Ovary (tissue), 9 donors: ENCODE results near the gene TEKT3. TPM values are rescaled to one million over a fixed set of nuclear protein-coding genes. Genes with fewer than 3 reads are reported as not detected.

ENCODE experiments used
- DNase-seq, 5 donors: peaks; one replicate each; pipeline ENCODE4 v3.0.0-alpha.2; 2019 to 2020
- H3K27ac ChIP-seq, 2 donors: fragments of 200-600 bp; one replicate each; pipeline versions ENCODE4 v1.5.1 to v1.8.0; 2019 to 2022
- H3K27me3 ChIP-seq: fragments of 200-600 bp; one replicate; pipeline ENCODE4 v1.8.0; 2022
- H3K36me3 ChIP-seq: fragments of 200-600 bp; sonication (generic); one replicate; pipeline ENCODE4 v1.5.1; 2019
- H3K4me1 ChIP-seq: one replicate; pipeline ENCODE4 v1.8.1; 2013; ENCODE audit warnings: mild to moderate bottlenecking, moderate library complexity; ENCODE audit not compliant: insufficient read depth
- H3K4me3 ChIP-seq: fragments of 200-600 bp; sonication (generic); one replicate; pipeline ENCODE4 v1.5.1; 2017
- H3K9me3 ChIP-seq, 2 donors: fragments of 200-600 bp in 1 of 2; sonication (generic) in 1 of 2; one replicate each; pipeline versions ENCODE4 v1.5.1 to v1.8.1; 2013 to 2019; ENCODE audit warnings: mild to moderate bottlenecking in 1 of 2, moderate library complexity in 1 of 2
- CTCF ChIP-seq, 3 donors: fragments of 450-650 bp in 2 of 3; fragments of 200-600 bp in 1 of 3; IDR thresholded peaks; one replicate each; pipeline versions ENCODE4 v1.5.1 to v1.8.0; 2016 to 2022; ENCODE audit warnings: antibody characterized with exemption in 3 of 3, mild to moderate bottlenecking in 1 of 3
- EP300 ChIP-seq: sonication (generic); formaldehyde crosslinking; IDR thresholded peaks from one replicate; pipeline ENCODE4 v1.6.1; 2017; ENCODE audit warnings: antibody characterized with exemption
- POLR2A ChIP-seq: fragments of 450-650 bp; IDR thresholded peaks from one replicate; pipeline ENCODE4 v1.6.1; 2017; ENCODE audit warnings: antibody characterized with exemption, mild to moderate bottlenecking, moderate library complexity
- WGBS, 3 donors: extraction: QIAGEN DNeasy Blood & Tissue Kit in 1 of 3; methylation state at CpG; one replicate each; pipeline versions ENCODE4 v1.1.5 to v1.1.7; 2013 to 2017; 5-methylcytosine and 5-hydroxymethylcytosine counted together
- intact Hi-C, 4 donors: fragments of 100-400 bp; cut with DNase I; formaldehyde crosslinking; loops; one replicate each; pipeline versions ENCODE4 v1.11.0 to v1.15.1; 2022 to 2023
- polyA plus RNA-seq, 2 donors: library from polyadenylated mRNA; stranded (reverse); fragments of 200-250 nt in 1 of 2; fragments of 350-450 nt in 1 of 2; fragmentation: Illumina TruSeq in 1 of 2; extraction: RNeasy Lipid Tissue Mini Kit (QIAGEN cat#74804) in 1 of 2; gene quantifications; one replicate each; pipeline ENCODE4 v1.2.3, GENCODE V29; 2013 to 2014
- total RNA-seq, 7 donors: library from RNA; depleted of rRNA in 2 of 7; stranded (reverse); fragments of >200 nt in 2 of 7; fragmentation: NEBNext Ultra II Directional in 3 of 7; extraction: Animal tissue kit (Norgen Biotek cat#: 25700) in 3 of 7; gene quantifications; one replicate each; pipeline versions ENCODE4 v1.1.0 to v1.2.4, GENCODE V29; 2016 to 2023
- donor health status: DM: no; HTN: no; CAD: no; lungs with moderate emphysema.
- donor health status: DM: no; HTN: no; CAD: no.
- donor health status: Bipolar disorder and iron deficiency.
- donor health status: DM: yes; HTN: yes; CAD: no.
- donor health status: DM: no; HTN: no; CAD: no.
- donor health status: DM: yes; HTN: yes; CAD: no.

The TEKT3 gene
- total and polyA plus RNA-seq, 9 donors: 0.72 to 4.0 (median 1.6) TPM

GRCh38 chr17:15350777-15351477 lies 9.5 kb upstream of the TEKT3 start:
- Histone ChIP-seq H3K27me3 (no peaks in the 10 kb centered on the region), H3K27ac (no peak overlapping the region), H3K4me1 (peaks cover 6% of the 10 kb centered on the region), H3K9me3 (no peaks in the 10 kb centered on the region), H3K36me3 (no peaks in the 10 kb centered on the region), H3K4me3 (no peak overlapping the region)
- no peak for DNase-seq
- intact Hi-C loops: no loop called here
- 12 to 17% (median 12%) methylated on average over 10 of the region's 10 CpGs for WGBS, 3 donors
- TF ChIP-seq CTCF (IDR thresholded peaks at IDR 0.05) (no peak), POLR2A (no peak), EP300 (no peak)

- Histone ChIP-seq H3K4me3 (no peak overlapping the region), H3K27ac (no peak overlapping the region), H3K9me3 (no peaks in the 10 kb centered on the region), H3K4me1 (peaks cover 6% of the 10 kb centered on the region), H3K27me3 (no peaks in the 10 kb centered on the region), H3K36me3 (no peaks in the 10 kb centered on the region)
- TF ChIP-seq POLR2A (no peak), EP300 (no peak), CTCF (IDR thresholded peaks at IDR 0.05) (no peak)
- no peak for DNase-seq
- intact Hi-C loops: no loop called here
- 49 to 69% (median 63%) methylated on average over 2 of the region's 2 CpGs for WGBS, 3 donors
Observed at GRCh38 chr17:15349119-15349518, 7.7 kb upstream of the TEKT3 start.

- H3K4me3 ChIP-seq: no peak overlapping the region
- no peak for DNase-seq
- 50 to 56% (median 52%) methylated on average over 4 of the region's 4 CpGs for WGBS, 3 donors
- H3K27me3 ChIP-seq: no peaks in the 10 kb centered on the region
- H3K27ac ChIP-seq: no peak overlapping the region
- no peaks in the 10 kb centered on the region for H3K9me3 ChIP-seq
- intact Hi-C loops: no loop called here
- no peak for TF ChIP-seq POLR2A
- no peak for TF ChIP-seq CTCF (IDR thresholded peaks at IDR 0.05)
- no peak for TF ChIP-seq EP300
- H3K4me1 ChIP-seq: peaks cover 6% of the 10 kb centered on the region
- no peaks in the 10 kb centered on the region for H3K36me3 ChIP-seq
Observed at GRCh38 chr17:15348021-15348420, 6.6 kb upstream of the TEKT3 start.

GRCh38 chr17:15346066-15346595 lies 4.7 kb upstream of the TEKT3 start:
- TF ChIP-seq POLR2A (no peak), CTCF (IDR thresholded peaks at IDR 0.05) (no peak), EP300 (no peak)
- no peaks in the 10 kb centered on the region for H3K9me3 ChIP-seq
- H3K27me3 ChIP-seq: no peaks in the 10 kb centered on the region
- WGBS, 3 donors: 79 to 83% (median 80%) methylated on average over 13 of the region's 13 CpGs
- no peak overlapping the region for H3K27ac ChIP-seq
- no peak overlapping the region for H3K4me3 ChIP-seq
- no peaks in the 10 kb centered on the region for H3K36me3 ChIP-seq
- no peak for DNase-seq
- intact Hi-C loops: no loop called here
- peaks cover 2% of the 10 kb centered on the region for H3K4me1 ChIP-seq
